Skeletal muscle tissue (tissue), 4 donors: Measurements from ENCODE around the gene PADI3. TPM values are rescaled to one million over a fixed set of nuclear protein-coding genes. Genes with fewer than 3 reads are reported as not detected.

ENCODE experiments used
- H3K27ac ChIP-seq: one replicate; pipeline ENCODE4 v1.7.0; 2013; ENCODE audit warnings: mild to moderate bottlenecking, low read depth, low read length, inconsistent platforms
- H3K27me3 ChIP-seq, 3 donors: one replicate each; pipeline ENCODE4 v1.7.0; 2013; ENCODE audit warnings: low read length in 3 of 3; ENCODE audit not compliant: control insufficient read depth in 3 of 3, insufficient read depth in 3 of 3
- H3K36me3 ChIP-seq, 3 donors: one replicate each; pipeline ENCODE4 v1.7.0; 2013; ENCODE audit warnings: low read length in 3 of 3; ENCODE audit not compliant: control insufficient read depth in 3 of 3, insufficient read depth in 3 of 3
- H3K4me1 ChIP-seq, 3 donors: one replicate each; pipeline ENCODE4 v1.7.0; 2013; ENCODE audit warnings: low read length in 3 of 3, mild to moderate bottlenecking in 3 of 3; ENCODE audit not compliant: control insufficient read depth in 3 of 3, insufficient read depth in 3 of 3
- H3K4me3 ChIP-seq, 3 donors: one replicate each; pipeline ENCODE4 v1.7.0; 2013; ENCODE audit warnings: low read length in 3 of 3
- H3K9ac ChIP-seq, 3 donors: one replicate each; pipeline ENCODE4 v1.7.0; 2013; ENCODE audit warnings: low read length in 3 of 3, mild to moderate bottlenecking in 3 of 3, moderate library complexity in 2 of 3, low read depth in 1 of 3
- H3K9me3 ChIP-seq, 3 donors: one replicate each; pipeline ENCODE4 v1.7.0; 2013; ENCODE audit warnings: low read length in 3 of 3; ENCODE audit not compliant: control insufficient read depth in 3 of 3
- total RNA-seq: library from RNA; depleted of rRNA; stranded (reverse); fragments of >200 nt; gene quantifications from one replicate; pipeline ENCODE4 v1.2.3, GENCODE V29; 2014
- donor health status: Osteomylitis.

PADI3 gene
- total RNA-seq, 1 donor from 2014 or later = not detected

DNA sequence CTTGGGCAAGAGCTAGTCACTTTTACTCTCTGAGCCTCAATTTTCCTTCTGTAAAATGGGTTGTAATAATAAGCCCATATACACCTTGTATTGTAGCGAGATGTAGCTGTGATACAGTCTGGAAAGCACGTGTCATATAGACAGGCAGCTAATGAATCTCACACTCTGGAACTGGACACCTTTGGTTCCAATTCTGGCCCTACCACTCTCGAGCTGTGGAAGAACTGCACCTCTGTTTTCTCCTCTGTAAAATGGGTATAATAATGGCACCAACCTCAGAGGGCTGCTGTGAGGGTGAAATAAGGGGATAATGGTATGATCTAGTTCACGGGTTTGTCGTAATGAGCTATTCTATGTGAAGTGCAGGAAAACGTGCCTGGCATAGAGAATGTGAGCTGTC is 58.4 kb downstream of the PADI3 start:
- H3K27me3 ChIP-seq = peaks cover 22 to 38% (median 37%) of the 10 kb centered on the region in 3 donors
- no peak overlapping the region for H3K27ac ChIP-seq

DNA sequence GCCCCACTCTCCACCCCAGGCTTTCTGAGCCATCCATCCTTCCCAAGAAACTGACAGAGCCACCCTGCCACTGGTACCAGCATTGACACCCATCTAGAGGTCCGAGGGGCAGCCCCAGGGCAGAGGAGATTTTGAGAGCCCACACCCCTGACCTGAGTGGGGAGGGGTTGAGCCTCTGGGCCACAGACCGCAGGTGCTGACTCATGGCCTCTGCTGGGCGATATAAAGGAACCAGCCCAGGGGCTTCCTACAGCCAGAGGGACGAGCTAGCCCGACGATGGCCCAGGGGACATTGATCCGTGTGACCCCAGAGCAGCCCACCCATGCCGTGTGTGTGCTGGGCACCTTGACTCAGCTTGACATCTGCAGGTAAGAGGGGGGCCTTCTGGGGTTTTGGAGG is 59.0 kb downstream of the PADI3 start, which contains the start of gene PADI4:
PADI4 (plus strand) TSS at position 252 of the 400 bp plus-strand sequence; CDS start at position 278, 26 bp downstream.
- Histone ChIP-seq H3K36me3 (no peaks in the 10 kb centered on the region), H3K4me3 (no peak within 1 kb of the TSS), H3K9ac (no peak within 1 kb of the TSS), H3K27me3 (peaks cover 22 to 38% (median 37%) of the 10 kb centered on the region in 3 donors), H3K9me3 (no peaks in the 10 kb centered on the region), H3K27ac (no peak within 1 kb of the TSS), H3K4me1 (no peaks in the 10 kb centered on the region)

More for the DNA sequence above, 58.4 kb downstream of the PADI3 start:
- H3K4me1 ChIP-seq = no peaks in the 10 kb centered on the region
- no peak overlapping the region for H3K9ac ChIP-seq
- H3K36me3 ChIP-seq = no peaks in the 10 kb centered on the region
- no peak overlapping the region for H3K4me3 ChIP-seq
- H3K9me3 ChIP-seq = no peaks in the 10 kb centered on the region

DNA sequence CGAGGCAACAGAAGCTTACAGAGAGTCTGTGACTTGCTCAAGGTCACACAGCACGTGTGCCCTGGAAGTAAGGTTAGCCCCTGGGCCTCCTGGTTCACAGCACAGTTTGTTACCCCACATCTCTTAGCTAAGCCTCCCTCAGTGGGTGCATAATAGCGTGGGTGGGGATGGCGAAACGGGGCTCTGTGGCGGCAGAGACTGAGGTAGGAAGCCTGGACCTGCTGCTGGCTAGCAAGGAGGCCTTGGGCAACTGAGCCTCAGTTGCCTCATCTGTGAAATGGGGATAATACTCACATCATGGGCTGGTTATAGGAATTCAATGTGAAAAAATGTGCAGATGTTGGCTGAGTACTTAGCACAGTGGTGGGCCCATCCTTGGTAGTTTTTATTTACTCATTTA is 59.7 kb downstream of the PADI3 start:
- Histone ChIP-seq H3K27ac (no peak overlapping the region), H3K4me1 (no peaks in the 10 kb centered on the region), H3K9me3 (no peaks in the 10 kb centered on the region), H3K36me3 (no peaks in the 10 kb centered on the region), H3K9ac (no peak overlapping the region), H3K27me3 (peaks cover 24 to 37% (median 37%) of the 10 kb centered on the region in 3 donors), H3K4me3 (no peak overlapping the region)

DNA sequence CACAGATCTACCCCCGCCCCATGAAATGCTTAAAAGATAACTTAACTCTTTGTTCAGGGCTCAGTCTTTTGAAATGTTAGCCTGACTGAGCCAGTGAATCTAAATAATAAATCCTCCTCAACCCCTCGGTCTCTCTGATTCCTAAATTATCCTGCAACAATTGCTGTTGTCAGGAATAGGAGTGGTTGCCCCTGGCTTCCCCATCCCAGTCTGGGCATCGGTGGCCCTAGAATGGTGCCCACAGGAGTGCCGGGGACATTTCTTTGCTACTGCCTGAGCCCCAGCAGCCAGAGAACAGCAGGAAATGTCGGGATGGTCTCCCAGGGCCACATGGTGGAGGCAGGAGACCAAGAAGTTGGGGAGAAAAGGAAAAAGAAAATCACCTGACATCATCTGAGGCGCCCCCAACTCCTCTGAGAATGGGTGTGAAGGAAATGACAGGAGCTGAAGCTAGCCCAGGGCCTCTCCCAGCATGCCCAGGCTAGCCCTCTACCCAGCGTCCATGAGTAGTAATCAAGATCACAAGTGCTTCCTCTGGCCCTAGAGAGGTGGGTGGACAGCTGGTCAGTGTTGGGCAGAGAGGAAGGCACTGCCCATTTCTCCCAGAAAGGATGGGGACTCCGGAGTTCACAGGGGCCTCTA is 60.6 kb downstream of the PADI3 start:
- H3K27ac ChIP-seq = no peak overlapping the region
- H3K36me3 ChIP-seq = no peaks in the 10 kb centered on the region
- H3K4me1 ChIP-seq = no peaks in the 10 kb centered on the region
- H3K9me3 ChIP-seq = no peaks in the 10 kb centered on the region
- H3K9ac ChIP-seq = no peak overlapping the region
- H3K4me3 ChIP-seq = no peak overlapping the region
- H3K27me3 ChIP-seq = peaks cover 28 to 46% (median 41%) of the 10 kb centered on the region in 3 donors

DNA sequence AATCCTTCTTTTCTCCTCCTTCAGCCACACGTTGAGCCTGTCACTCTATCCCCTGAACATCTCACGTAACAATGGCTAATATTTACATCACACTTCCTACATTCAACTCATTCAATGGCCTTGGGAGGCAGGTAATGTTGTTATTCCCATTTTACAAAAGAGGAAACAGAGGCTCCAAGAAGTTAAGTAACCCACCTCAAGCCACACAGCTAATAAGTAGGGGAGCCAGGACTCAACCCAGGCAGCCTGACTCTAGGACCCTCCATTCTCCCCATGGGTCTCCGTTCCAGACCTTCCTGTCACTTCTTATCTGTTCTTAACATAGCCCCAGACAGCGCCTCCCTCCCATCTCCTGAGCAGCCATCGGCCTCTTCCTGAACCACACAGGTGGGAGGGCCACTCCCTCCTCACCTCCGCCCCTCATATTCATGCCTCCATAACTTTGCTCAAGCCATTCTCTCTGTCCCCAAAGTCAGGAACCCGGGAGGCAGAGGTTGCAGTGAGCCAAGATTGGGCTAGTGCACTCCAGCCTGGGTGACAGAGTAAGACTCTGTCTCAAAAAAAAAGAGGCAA is 61.3 kb downstream of the PADI3 start:
- Histone ChIP-seq H3K4me1 (no peaks in the 10 kb centered on the region), H3K27me3 (peaks cover 33 to 52% (median 47%) of the 10 kb centered on the region in 3 donors), H3K4me3 (no peak overlapping the region), H3K36me3 (no peaks in the 10 kb centered on the region), H3K9me3 (no peaks in the 10 kb centered on the region), H3K9ac (no peak overlapping the region), H3K27ac (no peak overlapping the region)

DNA sequence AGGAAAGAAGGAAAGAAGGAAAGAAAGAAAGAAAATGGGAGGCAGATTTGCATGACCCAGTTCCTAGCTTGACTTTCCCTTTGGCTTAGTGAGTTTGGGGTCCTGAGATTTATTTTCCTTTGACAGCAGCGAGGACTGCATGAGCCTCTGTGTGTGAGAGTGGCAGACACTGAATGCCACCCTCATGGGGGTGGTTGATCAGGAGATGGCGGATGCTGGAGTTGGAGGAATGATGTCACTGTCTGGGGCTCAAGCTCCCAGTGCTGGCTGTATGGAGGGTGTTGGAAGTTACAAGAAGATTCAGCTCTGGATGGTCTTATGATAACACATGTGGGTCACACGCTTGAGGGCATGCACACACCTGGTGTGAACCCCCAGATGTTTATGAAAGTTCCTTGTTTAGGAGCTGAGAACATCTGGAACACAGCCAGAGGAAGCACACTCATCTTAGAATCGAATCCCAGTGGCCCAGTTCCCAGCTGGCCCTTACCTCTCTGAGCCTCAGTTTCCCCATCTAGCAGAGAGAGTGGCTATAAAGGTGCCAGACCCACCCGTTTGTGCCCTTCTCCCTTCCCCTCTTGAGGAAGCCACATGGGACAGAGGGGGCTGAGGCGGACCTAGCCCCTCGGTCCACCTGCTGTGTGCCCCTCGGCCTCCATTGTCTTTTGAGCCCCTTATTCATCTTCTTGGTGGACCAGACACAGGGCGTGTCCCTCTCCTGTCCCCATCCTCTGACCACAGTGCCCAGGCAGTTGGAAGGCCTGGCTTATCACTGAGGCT is 64.8 kb downstream of the PADI3 start:
- H3K27me3 ChIP-seq = peaks cover 26 to 38% (median 37%) of the 10 kb centered on the region in 3 donors

DNA sequence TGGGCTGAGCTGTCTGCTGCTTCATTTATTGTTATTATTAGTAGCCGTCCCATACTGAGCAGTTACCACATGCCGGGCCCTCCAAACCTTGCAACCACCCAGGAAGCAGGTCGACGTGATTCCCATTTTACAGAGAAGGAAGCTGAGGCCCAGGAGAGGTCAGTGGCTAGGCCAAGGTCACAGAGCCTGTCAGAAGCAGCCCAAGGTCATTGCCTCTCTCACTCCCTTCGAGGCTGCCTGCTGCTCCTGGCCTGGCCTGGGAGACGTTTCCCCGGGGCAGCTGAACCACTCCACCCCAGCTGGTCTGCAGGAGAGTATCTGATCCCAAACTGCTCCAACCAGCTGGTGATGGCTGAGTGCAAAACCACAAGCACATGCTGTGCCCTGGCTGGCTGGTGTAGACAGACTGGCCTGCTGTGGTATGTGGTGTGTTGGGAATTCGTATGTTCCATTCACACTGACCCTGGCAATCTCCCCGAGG is 65.6 kb downstream of the PADI3 start:
- Histone ChIP-seq H3K36me3 (no peaks in the 10 kb centered on the region), H3K27me3 (peaks cover 21 to 34% (median 33%) of the 10 kb centered on the region in 3 donors), H3K27ac (no peak overlapping the region), H3K9ac (no peak overlapping the region), H3K4me3 (no peak overlapping the region), H3K9me3 (no peaks in the 10 kb centered on the region), H3K4me1 (no peaks in the 10 kb centered on the region)

More for the DNA sequence above, 64.8 kb downstream of the PADI3 start:
- no peaks in the 10 kb centered on the region for H3K4me1 ChIP-seq
- H3K9ac ChIP-seq = no peak overlapping the region
- no peak overlapping the region for H3K27ac ChIP-seq
- no peaks in the 10 kb centered on the region for H3K36me3 ChIP-seq
- H3K9me3 ChIP-seq = no peaks in the 10 kb centered on the region
- no peak overlapping the region for H3K4me3 ChIP-seq

DNA sequence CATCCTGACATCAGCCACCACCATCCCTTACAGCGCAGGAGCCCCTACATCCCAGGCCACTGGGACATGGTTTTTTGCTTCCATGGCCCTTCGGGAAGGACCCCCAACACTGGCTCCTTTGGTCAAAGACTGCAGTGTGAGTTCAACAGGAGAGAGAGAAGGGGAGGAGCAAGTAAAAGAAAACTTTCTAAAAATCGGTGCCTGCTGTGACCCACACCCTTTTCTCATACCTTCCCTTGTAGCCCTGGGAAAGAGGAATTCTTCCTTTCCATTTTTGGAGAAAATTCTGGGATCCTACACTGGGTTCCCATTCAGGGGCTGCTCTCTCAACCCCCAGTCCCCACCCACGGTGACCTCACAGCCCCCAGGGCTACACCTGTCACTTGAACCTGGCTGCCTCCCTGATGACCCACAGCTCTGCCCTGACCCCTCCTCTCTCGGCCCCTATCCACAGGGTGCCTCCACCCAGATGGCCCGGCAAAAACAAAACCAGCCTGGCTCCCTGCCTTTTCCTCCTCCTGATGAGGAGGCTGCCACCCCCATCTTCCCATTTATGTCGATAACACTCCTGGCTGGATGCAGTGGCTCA is 66.7 kb downstream of the PADI3 start:
- peaks cover 11 to 24% (median 24%) of the 10 kb centered on the region in 3 donors for H3K27me3 ChIP-seq
- no peaks in the 10 kb centered on the region for H3K4me1 ChIP-seq
- no peak overlapping the region for H3K4me3 ChIP-seq
- no peaks in the 10 kb centered on the region for H3K36me3 ChIP-seq
- peaks cover 0 to 2% (median 0%) of the 10 kb centered on the region in 3 donors for H3K9me3 ChIP-seq
- H3K9ac ChIP-seq = no peak overlapping the region
- H3K27ac ChIP-seq = no peak overlapping the region

DNA sequence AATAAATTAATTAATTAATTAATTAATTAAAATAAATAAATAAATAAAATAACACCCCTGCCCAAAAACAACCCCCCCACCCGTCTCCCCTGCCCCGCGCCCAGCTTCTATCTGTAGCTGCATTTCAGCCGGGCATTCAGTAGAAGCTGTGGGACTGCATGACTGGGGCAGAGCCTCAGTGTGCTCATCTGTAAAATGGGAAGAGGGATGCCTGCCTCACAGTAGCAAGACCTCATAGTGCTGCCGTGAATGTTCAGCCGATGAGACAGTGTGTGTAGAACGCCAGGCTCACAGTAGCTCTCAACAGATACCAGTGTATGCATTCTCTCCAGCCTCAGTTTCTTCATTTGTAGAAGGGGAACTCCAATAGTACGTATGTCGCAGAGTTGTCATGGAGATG is 67.8 kb downstream of the PADI3 start:
- Histone ChIP-seq H3K27me3 (peaks cover 11 to 24% (median 23%) of the 10 kb centered on the region in 3 donors), H3K4me1 (no peaks in the 10 kb centered on the region), H3K36me3 (no peaks in the 10 kb centered on the region), H3K9me3 (peaks cover 0 to 2% (median 0%) of the 10 kb centered on the region in 3 donors), H3K27ac (no peak overlapping the region), H3K4me3 (no peak overlapping the region), H3K9ac (no peak overlapping the region)
